Measurements from ENCODE around the gene CBX3. TPM values are rescaled to one million over a fixed set of nuclear protein-coding genes. Genes with fewer than 3 reads are reported as not detected.

Gene CBX3
- total RNA-seq, 1 experiment from 2014 or later, result 215 TPM

DNA sequence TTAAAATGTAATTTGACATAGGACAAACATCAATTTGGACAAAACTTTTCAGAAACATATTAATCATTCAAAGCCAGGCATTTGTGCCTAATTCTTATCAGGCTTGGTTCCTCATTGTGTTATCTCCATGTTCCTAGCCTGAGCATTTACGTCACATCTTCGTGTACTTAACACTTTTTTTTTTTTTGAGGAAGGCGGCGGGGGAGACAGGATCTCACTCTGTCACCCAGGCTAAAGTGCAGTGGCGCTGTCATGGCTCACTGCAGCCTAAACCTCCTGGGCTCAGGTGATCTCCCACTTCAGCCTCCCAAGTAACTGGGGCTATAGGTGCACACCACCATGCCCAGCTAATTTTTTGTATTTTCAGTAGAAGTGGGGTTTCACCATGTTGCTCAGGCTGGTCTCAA, 20.8 kb upstream of the CBX3 start:
- H3K36me3 Mint-ChIP-seq (ENCODE audit: insufficient read depth, unreplicated experiment), result peaks cover 86% of the 10 kb centered on the region
- no peaks in the 10 kb centered on the region for H3K27me3 Mint-ChIP-seq (ENCODE audit: insufficient read depth, unreplicated experiment)
- 0 out of 2 replicates have a peak, but pooled peaks cover 1% of the 10 kb centered on the region for H3K36me3 ChIP-seq (ENCODE audit: control insufficient read depth, insufficient read depth, low read length)
- no TSS peak for BruUV-seq (replicated peaks)
- DNase-seq, result peak in 1 of 2 experiments; percentile 34
- ChIA-PET POLR2A (no interaction called here), CTCF (interaction anchor here (0.6 kb wide), 1 partner anchor 190 kb away, joined by 3 read pairs; no protein-coding TSS in a partner anchor)
- intact Hi-C loops (cut with micrococcal nuclease; ENCODE audit: unreplicated experiment), result loop anchor here (10.0 kb wide), 1 partner anchor 176 kb away; no protein-coding TSS in a partner anchor
- no peaks in the 10 kb centered on the region for H3K9me3 Mint-ChIP-seq (ENCODE audit: unreplicated experiment)
- H3K4me1 Mint-ChIP-seq (ENCODE audit: low read depth, unreplicated experiment), result peaks cover 21% of the 10 kb centered on the region
- H3K27me3 ChIP-seq (replicated peaks; ENCODE audit: control insufficient read depth, insufficient read depth, low read length), result no peaks in the 10 kb centered on the region
- H3K9me3 ChIP-seq, result no peaks in the 10 kb centered on the region
- H3K27ac Mint-ChIP-seq (ENCODE audit: unreplicated experiment), result peak overlapping the region; percentile 64
- no peak for TF ChIP-seq CTCF (IDR thresholded peaks at IDR 0.05; ENCODE audit: insufficient read depth in 1 of 2, low read depth in 1 of 2, low read length in 1 of 2, severe bottlenecking in 1 of 2, unreplicated experiment in 1 of 2)
- no peak overlapping the region for H3K4me3 ChIP-seq (ENCODE audit: low read depth, low read length)
- peaks cover 13% of the 10 kb centered on the region for H3K4me1 ChIP-seq
- no peak overlapping the region for H3K4me3 Mint-ChIP-seq (ENCODE audit: unreplicated experiment)

DNA sequence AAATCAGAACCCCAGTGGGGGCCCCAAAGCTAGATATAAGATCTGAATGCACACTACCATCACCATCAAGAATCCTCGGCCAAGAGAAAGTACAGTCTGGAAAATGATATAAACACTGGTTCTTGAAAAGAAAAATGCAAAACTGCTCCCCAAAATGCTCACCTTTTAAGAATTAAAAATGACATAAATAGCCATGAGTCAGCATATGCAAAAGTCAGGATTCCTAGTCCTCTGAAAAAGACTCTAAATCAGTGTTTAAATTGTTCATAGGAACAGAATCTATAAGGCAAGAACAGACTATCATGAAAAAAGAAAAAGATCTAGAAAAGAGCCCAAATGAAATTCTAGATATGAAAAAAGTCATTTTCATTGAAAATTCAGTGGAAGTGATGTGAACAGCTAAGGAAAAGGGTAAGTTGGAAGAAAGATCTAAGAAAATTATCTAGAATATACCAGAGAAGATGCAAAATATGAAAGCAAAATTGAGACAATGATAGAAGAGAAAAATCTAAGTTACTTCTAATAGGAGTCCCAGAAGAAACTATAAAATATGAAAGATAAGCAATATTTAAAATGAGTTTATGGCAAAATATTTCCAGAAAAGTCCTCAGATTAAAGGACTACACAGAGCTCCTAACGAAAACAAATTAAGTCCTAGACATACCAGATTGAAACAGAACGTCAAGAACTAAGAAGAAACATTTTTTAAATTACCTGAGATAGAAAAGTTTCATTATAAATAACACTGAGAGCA, 19.9 kb upstream of the CBX3 start:
- CTCF ChIA-PET, result no interaction called here
- no peak overlapping the region for H3K4me3 Mint-ChIP-seq (ENCODE audit: unreplicated experiment)
- no peaks in the 10 kb centered on the region for H3K27me3 Mint-ChIP-seq (ENCODE audit: insufficient read depth, unreplicated experiment)
- H3K36me3 Mint-ChIP-seq (ENCODE audit: insufficient read depth, unreplicated experiment), result peaks cover 95% of the 10 kb centered on the region
- no peak overlapping the region for H3K4me3 ChIP-seq (ENCODE audit: low read depth, low read length)
- H3K4me1 ChIP-seq, result peaks cover 13% of the 10 kb centered on the region
- BruUV-seq (replicated peaks), result no TSS peak
- POLR2A ChIA-PET, result no interaction called here
- H3K9me3 Mint-ChIP-seq (ENCODE audit: unreplicated experiment), result no peaks in the 10 kb centered on the region
- H3K9me3 ChIP-seq, result no peaks in the 10 kb centered on the region
- no peak for TF ChIP-seq CTCF (IDR thresholded peaks at IDR 0.05; ENCODE audit: insufficient read depth in 1 of 2, low read depth in 1 of 2, low read length in 1 of 2, severe bottlenecking in 1 of 2, unreplicated experiment in 1 of 2)
- no peaks in the 10 kb centered on the region for H3K27me3 ChIP-seq (replicated peaks; ENCODE audit: control insufficient read depth, insufficient read depth, low read length)
- DNase-seq, result no peak
- H3K36me3 ChIP-seq (ENCODE audit: control insufficient read depth, insufficient read depth, low read length), result peaks cover 1% of the 10 kb centered on the region; the same call in 1 of the 2 replicates
- peaks cover 22% of the 10 kb centered on the region for H3K4me1 Mint-ChIP-seq (ENCODE audit: low read depth, unreplicated experiment)
- H3K27ac Mint-ChIP-seq (ENCODE audit: unreplicated experiment), result no peak overlapping the region
- intact Hi-C loops (cut with micrococcal nuclease; ENCODE audit: unreplicated experiment), result loop anchor here (10.0 kb wide), 1 partner anchor 177 kb away; no protein-coding TSS in a partner anchor

DNA sequence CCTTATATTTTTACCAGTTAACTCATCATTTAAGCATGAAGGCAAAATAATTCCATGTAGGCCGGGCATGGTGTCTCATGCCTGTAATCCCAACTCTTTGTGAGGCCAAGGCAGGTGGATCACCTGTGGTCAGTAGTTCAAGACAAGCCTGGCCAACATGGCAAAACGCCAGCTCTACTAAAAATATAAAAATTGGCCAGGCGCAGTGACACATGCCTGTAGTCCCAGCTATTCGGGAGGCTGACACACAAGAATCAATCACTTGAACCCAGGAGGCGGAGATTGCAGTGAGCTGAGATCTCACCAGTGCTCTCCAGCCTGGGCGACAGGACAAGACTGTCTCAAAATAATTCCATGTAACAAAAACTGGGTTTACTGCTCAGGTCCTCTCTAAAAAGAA, 19.3 kb upstream of the CBX3 start:
- BruUV-seq (replicated peaks), result no TSS peak
- Histone ChIP-seq H3K4me1 (peaks cover 13% of the 10 kb centered on the region), H3K27me3 (replicated peaks; ENCODE audit: control insufficient read depth, insufficient read depth, low read length) (no peaks in the 10 kb centered on the region), H3K4me3 (ENCODE audit: low read depth, low read length) (no peak overlapping the region), H3K36me3 (ENCODE audit: control insufficient read depth, insufficient read depth, low read length) (peaks cover 1% of the 10 kb centered on the region; the same call in 1 of the 2 replicates), H3K9me3 (no peaks in the 10 kb centered on the region)
- H3K4me3 Mint-ChIP-seq (ENCODE audit: unreplicated experiment), result no peak overlapping the region
- DNase-seq, result no peak
- no peak for TF ChIP-seq CTCF (IDR thresholded peaks at IDR 0.05; ENCODE audit: insufficient read depth in 1 of 2, low read depth in 1 of 2, low read length in 1 of 2, severe bottlenecking in 1 of 2, unreplicated experiment in 1 of 2)
- no peaks in the 10 kb centered on the region for H3K27me3 Mint-ChIP-seq (ENCODE audit: insufficient read depth, unreplicated experiment)
- peaks cover 22% of the 10 kb centered on the region for H3K4me1 Mint-ChIP-seq (ENCODE audit: low read depth, unreplicated experiment)
- ChIA-PET POLR2A (no interaction called here), CTCF (no interaction called here)
- peak overlapping the region; percentile 39 for H3K27ac Mint-ChIP-seq (ENCODE audit: unreplicated experiment)
- intact Hi-C loops (cut with micrococcal nuclease; ENCODE audit: unreplicated experiment), result loop anchor here (10.0 kb wide), 1 partner anchor 177 kb away; no protein-coding TSS in a partner anchor
- peaks cover 98% of the 10 kb centered on the region for H3K36me3 Mint-ChIP-seq (ENCODE audit: insufficient read depth, unreplicated experiment)
- no peaks in the 10 kb centered on the region for H3K9me3 Mint-ChIP-seq (ENCODE audit: unreplicated experiment)
